Measurements from ENCODE around the gene SPAG5. TPM values are rescaled to one million over a fixed set of nuclear protein-coding genes. Genes with fewer than 3 reads are reported as not detected.
A peak's percentile ranks its signal among the peaks of the same experiment; 100 is the strongest.

SPAG5 gene
- total RNA-seq, 3 donors from 2014 or later = 7.2 to 30.3 (median 15.1) TPM

- H3K4me1 ChIP-seq (ENCODE audit: low read depth) = peaks cover 17% of the 10 kb centered on the region
- peak in 1 of 3 donors; percentile 35 for DNase-seq
- no peaks in the 10 kb centered on the region for H3K36me3 ChIP-seq (ENCODE audit: low read depth)
- no peak for TF ChIP-seq CTCF (IDR thresholded peaks at IDR 0.05)
- H3K9me3 ChIP-seq = no peaks in the 10 kb centered on the region
- no peak overlapping the region for H3K4me3 ChIP-seq
- no peak for ATAC-seq
- intact Hi-C loops (cut with DNase I, micrococcal nuclease) = loop anchor here in 1 of 2 donors (5.0 kb wide), 1 partner anchor 40 kb away; no protein-coding TSS in a partner anchor
Observed at GRCh38 chr17:28537219-28537610, 61.6 kb downstream of the SPAG5 start.

GRCh38 chr17:28536532-28537218 lies 62.1 kb downstream of the SPAG5 start:
- peak; percentile 48 for ATAC-seq
- no peaks in the 10 kb centered on the region for H3K9me3 ChIP-seq
- H3K36me3 ChIP-seq (ENCODE audit: low read depth) = no peaks in the 10 kb centered on the region
- no peak for TF ChIP-seq CTCF (IDR thresholded peaks at IDR 0.05)
- intact Hi-C loops (cut with DNase I, micrococcal nuclease) = loop anchor here in 1 of 2 donors (5.0 kb wide), 1 partner anchor 39 kb away; no protein-coding TSS in a partner anchor
- peaks cover 17% of the 10 kb centered on the region for H3K4me1 ChIP-seq (ENCODE audit: low read depth)
- peak in 1 of 3 donors; percentile 45 for DNase-seq
- H3K4me3 ChIP-seq = no peak overlapping the region

GRCh38 chr17:28534740-28535375 lies 64.0 kb downstream of the SPAG5 start:
- peaks cover 17% of the 10 kb centered on the region for H3K4me1 ChIP-seq (ENCODE audit: low read depth)
- no peak for TF ChIP-seq CTCF (IDR thresholded peaks at IDR 0.05)
- H3K9me3 ChIP-seq = no peaks in the 10 kb centered on the region
- no peak overlapping the region for H3K4me3 ChIP-seq
- intact Hi-C loops (cut with DNase I, micrococcal nuclease) = loop anchor here in 1 of 2 donors (5.0 kb wide), 1 partner anchor 38 kb away; no protein-coding TSS in a partner anchor
- ATAC-seq = no peak
- H3K36me3 ChIP-seq (ENCODE audit: low read depth) = no peaks in the 10 kb centered on the region
- DNase-seq = peak in 2 of 3 donors; percentile 35 to 38

- no peak overlapping the region for H3K4me3 ChIP-seq
- DNase-seq = peak; percentile 52 to 59 (median 55)
- intact Hi-C loops (cut with DNase I, micrococcal nuclease) = no loop called here
- H3K4me1 ChIP-seq (ENCODE audit: low read depth) = peaks cover 22% of the 10 kb centered on the region
- peak; percentile 55 for ATAC-seq
- no peak for TF ChIP-seq CTCF (IDR thresholded peaks at IDR 0.05)
- H3K36me3 ChIP-seq (ENCODE audit: low read depth) = no peaks in the 10 kb centered on the region
- no peaks in the 10 kb centered on the region for H3K9me3 ChIP-seq
Observed at GRCh38 chr17:28533091-28533807, 65.6 kb downstream of the SPAG5 start.

- Histone ChIP-seq H3K9me3 (no peaks in the 10 kb centered on the region), H3K4me1 (ENCODE audit: low read depth) (peaks cover 27% of the 10 kb centered on the region), H3K4me3 (no peak overlapping the region), H3K36me3 (ENCODE audit: low read depth) (no peaks in the 10 kb centered on the region)
- ATAC-seq (no peak), DNase-seq (no peak)
- TF ChIP-seq CTCF (IDR thresholded peaks at IDR 0.05) = no peak
- intact Hi-C loops (cut with DNase I, micrococcal nuclease) = no loop called here
Observed at GRCh38 chr17:28532050-28532960, 66.5 kb downstream of the SPAG5 start.

All from mucosa of descending colon (tissue), 3 donors.